ENCODE measurements around the gene HMCN1.

GRCh38 chr1:186144505-186144904, 410.3 kb downstream of the HMCN1 start:
- TF ChIP-seq CTCF (IDR thresholded peaks at IDR 0.05; ENCODE audit: poor library complexity, severe bottlenecking) (no peak), SMC3 (conservative IDR thresholded peaks at IDR 0.05; ENCODE audit: poor library complexity) (no peak), REST (IDR thresholded peaks at IDR 0.05; ENCODE audit: borderline replicate concordance) (no peak), RAD21 (conservative IDR thresholded peaks at IDR 0.05) (no peak), POLR2AphosphoS5 (IDR thresholded peaks at IDR 0.05) (no peak), EZH2 (IDR thresholded peaks at IDR 0.05; ENCODE audit: borderline replicate concordance, insufficient read depth, low read length, poor library complexity, severe bottlenecking) (no peak), TAF1 (IDR thresholded peaks at IDR 0.05; ENCODE audit: low read depth) (no peak)
